ENCODE data around the gene SMPD2. TPM values are rescaled to one million over a fixed set of nuclear protein-coding genes. Genes with fewer than 3 reads are reported as not detected.

The SMPD2 gene
- total and polyA plus RNA-seq, 8 donors = 7.1 to 17.0 (median 9.7) TPM

DNA sequence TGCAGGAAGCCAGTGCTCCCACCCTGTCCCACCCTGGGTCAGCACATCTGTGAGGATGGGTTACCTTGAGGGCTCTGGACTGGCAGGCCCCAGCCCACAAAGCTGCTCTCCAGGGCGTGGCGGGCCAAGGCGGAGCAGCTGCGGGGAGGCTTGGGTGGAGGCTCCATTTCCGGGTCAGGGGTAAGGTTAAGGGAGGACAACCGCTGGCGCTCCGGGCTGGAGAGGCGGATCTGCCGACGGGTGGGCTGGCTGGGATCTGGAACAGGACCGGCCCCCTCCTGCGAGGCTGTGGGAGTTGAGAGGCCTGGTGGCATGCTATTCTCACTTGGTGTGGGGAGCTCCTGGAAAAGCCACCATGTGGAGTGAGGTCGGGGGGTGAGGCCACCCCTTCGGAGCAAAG, 5.5 kb downstream of the SMPD2 start:
- 89 to 91% methylated on average over 15 of the region's 15 CpGs for WGBS, 2 donors
- no peaks in the 10 kb centered on the region for H3K27me3 ChIP-seq
- no peaks in the 10 kb centered on the region for H3K9me3 ChIP-seq
- no peak for TF ChIP-seq CTCF (IDR thresholded peaks at IDR 0.05)
- ATAC-seq (no peak), FAIRE-seq (no peak), DNase-seq (peak in 1 of 6 donors; percentile 61)
- intact Hi-C loops (cut with DNase I) = no loop called here
- H3K36me3 ChIP-seq = no peaks in the 10 kb centered on the region
- peaks cover 0 to 8% (median 0%) of the 10 kb centered on the region in 3 donors for H3K4me1 ChIP-seq
- no peak overlapping the region for H3K4me3 ChIP-seq
- no peak overlapping the region for H3K27ac ChIP-seq

GRCh38 chr6:109446541-109446940, 6.0 kb downstream of the SMPD2 start:
- TF ChIP-seq CTCF (IDR thresholded peaks at IDR 0.05) = no peak
- Histone ChIP-seq H3K9me3 (no peaks in the 10 kb centered on the region), H3K4me1 (peaks cover 0 to 7% (median 0%) of the 10 kb centered on the region in 3 donors), H3K27me3 (no peaks in the 10 kb centered on the region), H3K27ac (no peak overlapping the region), H3K36me3 (no peaks in the 10 kb centered on the region), H3K4me3 (no peak overlapping the region)
- no peak for FAIRE-seq
- DNase-seq = no peak
- intact Hi-C loops (cut with DNase I) = no loop called here
- 88 to 90% methylated on average over 8 of the region's 8 CpGs for WGBS, 2 donors
- ATAC-seq = no peak

- Histone ChIP-seq H3K4me3 (no peak overlapping the region), H3K27me3 (no peaks in the 10 kb centered on the region), H3K36me3 (no peaks in the 10 kb centered on the region), H3K9me3 (no peaks in the 10 kb centered on the region), H3K27ac (no peak overlapping the region), H3K4me1 (peaks cover 0 to 1% (median 0%) of the 10 kb centered on the region in 3 donors)
- 81 to 82% methylated on average over 10 of the region's 10 CpGs for WGBS, 2 donors
- ATAC-seq = no peak
- peak in 1 of 6 donors; percentile 66 for DNase-seq
- FAIRE-seq = no peak
- no peak for TF ChIP-seq CTCF (IDR thresholded peaks at IDR 0.05)
- intact Hi-C loops (cut with DNase I) = no loop called here
These were observed 6.6 kb downstream of the SMPD2 start for GRCh38 chr6:109447087-109447486.

DNA sequence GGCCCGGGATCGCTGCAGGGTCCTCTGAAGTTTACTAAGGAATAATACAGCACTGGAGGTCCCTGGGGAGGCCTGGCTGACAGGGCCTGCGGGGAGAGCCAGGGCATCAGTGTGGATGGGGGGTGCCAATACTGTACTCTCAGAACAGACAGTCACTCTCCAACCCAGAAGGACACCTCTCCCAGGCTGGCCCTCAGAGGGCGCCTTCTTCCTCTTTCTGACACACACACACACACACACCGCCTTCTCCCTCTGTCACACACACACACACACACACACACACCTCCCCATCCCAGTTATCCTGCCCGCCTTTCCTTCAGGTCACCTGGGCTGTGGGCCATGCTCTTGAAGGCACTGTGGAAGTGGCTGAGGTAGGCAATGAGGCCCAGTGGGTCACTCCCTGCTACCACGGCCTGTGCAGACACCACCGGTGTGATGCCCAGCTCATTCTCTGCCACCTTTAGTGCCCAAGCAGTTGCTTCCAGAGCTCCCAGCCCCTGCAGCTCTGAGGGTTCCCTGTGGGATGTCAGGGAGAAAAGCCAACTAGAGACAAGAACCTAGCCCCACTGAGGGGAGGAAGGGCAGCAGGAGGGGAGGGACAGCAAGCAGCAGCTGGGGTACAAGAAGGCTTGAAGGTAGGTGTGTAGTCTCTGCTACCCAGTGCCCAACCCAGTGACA, 7.5 kb downstream of the SMPD2 start:
- H3K27ac ChIP-seq = no peak overlapping the region
- DNase-seq (no peak), FAIRE-seq (no peak), ATAC-seq (peak in 2 of 4 donors; percentile 18 to 21)
- H3K4me3 ChIP-seq = no peak overlapping the region
- no peaks in the 10 kb centered on the region for H3K4me1 ChIP-seq
- WGBS, 2 donors = 67 to 71% methylated on average over 8 of the region's 8 CpGs
- TF ChIP-seq CTCF (IDR thresholded peaks at IDR 0.05) = no peak
- H3K9me3 ChIP-seq = no peaks in the 10 kb centered on the region
- intact Hi-C loops (cut with DNase I) = no loop called here
- H3K27me3 ChIP-seq = no peaks in the 10 kb centered on the region
- no peaks in the 10 kb centered on the region for H3K36me3 ChIP-seq

DNA sequence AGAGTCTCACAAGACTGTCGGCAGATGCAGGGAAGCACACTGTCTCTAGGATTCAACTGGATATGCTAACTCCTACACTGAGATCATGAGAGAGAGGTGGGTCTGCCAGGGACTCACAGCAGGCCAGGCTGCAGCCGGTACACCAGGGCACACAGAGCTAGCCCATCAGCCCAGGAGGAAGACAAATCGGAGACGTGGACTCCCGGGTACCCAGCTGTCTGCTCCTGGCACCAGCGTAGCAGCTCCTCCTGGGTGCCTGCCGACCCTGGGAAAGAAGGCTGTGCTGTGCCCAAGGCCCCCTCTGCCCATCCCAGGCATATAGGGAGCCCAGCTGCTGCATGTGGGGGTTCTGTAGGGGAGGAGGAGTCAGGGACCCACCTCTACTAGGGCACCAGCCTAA, 8.1 kb downstream of the SMPD2 start:
- no peaks in the 10 kb centered on the region for H3K4me1 ChIP-seq
- intact Hi-C loops (cut with DNase I) = no loop called here
- no peaks in the 10 kb centered on the region for H3K27me3 ChIP-seq
- FAIRE-seq = no peak
- peak in 1 of 4 donors; percentile 6 for ATAC-seq
- WGBS, 2 donors = 42% methylated on average over 7 of the region's 7 CpGs
- no peak overlapping the region for H3K27ac ChIP-seq
- H3K9me3 ChIP-seq = no peaks in the 10 kb centered on the region
- no peak for TF ChIP-seq CTCF (IDR thresholded peaks at IDR 0.05)
- no peak overlapping the region for H3K4me3 ChIP-seq
- DNase-seq = no peak
- H3K36me3 ChIP-seq = no peaks in the 10 kb centered on the region

All from pancreas (tissue), 10 donors.